ENCODE measurements around the gene CDC25A. TPM values are rescaled to one million over a fixed set of nuclear protein-coding genes. Genes with fewer than 3 reads are reported as not detected.

CDC25A gene
- total RNA-seq, 1 donor from 2014 or later, result 51.8 TPM

DNA sequence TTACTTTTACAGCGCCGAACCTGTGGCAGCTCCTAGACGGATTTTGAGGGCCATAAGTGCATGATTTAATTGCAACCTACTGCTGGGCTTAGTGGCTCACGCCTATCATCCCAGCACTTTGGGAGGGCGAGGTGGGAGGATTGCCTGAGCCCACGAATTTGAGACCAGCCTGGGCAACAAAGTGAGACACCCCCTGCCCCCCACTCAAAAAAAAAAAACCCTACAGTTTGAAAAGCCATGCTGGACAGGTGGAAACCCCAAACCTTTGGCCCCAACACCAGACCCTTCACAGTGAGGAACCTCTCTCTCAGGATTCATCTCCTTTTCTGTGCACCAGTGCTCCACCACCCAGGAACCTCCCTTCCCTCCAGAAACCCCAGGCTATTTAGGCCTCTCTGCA is 1.1 kb upstream of the CDC25A start:
- H3K9me3 ChIP-seq (ENCODE audit: low read depth), result no peaks in the 10 kb centered on the region
- H3K4me2 ChIP-seq, result no peak overlapping the region
- no peak overlapping the region for H3K27ac ChIP-seq
- no peak overlapping the region for H2AFZ ChIP-seq (replicated peaks)
- H3K4me1 ChIP-seq, result peaks cover 15% of the 10 kb centered on the region
- peak overlapping the region; percentile 46 for H3K27ac Mint-ChIP-seq
- H3K79me2 ChIP-seq (ENCODE audit: low read depth), result peaks cover 38% of the 10 kb centered on the region
- peaks cover 8% of the 10 kb centered on the region for H3K36me3 ChIP-seq
- H3K27me3 ChIP-seq, result no peaks in the 10 kb centered on the region
- peaks cover 4% of the 10 kb centered on the region for H3K27me3 Mint-ChIP-seq (ENCODE audit: insufficient read depth, low read depth)
- DNase-seq (ENCODE audit: low spot score), result no peak
- H3K36me3 Mint-ChIP-seq, result peaks cover 13% of the 10 kb centered on the region
- H3K9me3 Mint-ChIP-seq, result no peaks in the 10 kb centered on the region
- H3F3A ChIP-seq (ENCODE audit: low read depth), result peaks cover 27% of the 10 kb centered on the region
- no peak overlapping the region for H3K9ac ChIP-seq
- H3K4me1 Mint-ChIP-seq, result peaks cover 45% of the 10 kb centered on the region
- H3K4me3 ChIP-seq, result no peak overlapping the region
- H4K20me1 ChIP-seq (ENCODE audit: low read depth), result peaks cover 8% of the 10 kb centered on the region
- H3K4me3 Mint-ChIP-seq, result peak overlapping the region; percentile 95
- TF ChIP-seq EZH2 (IDR thresholded peaks at IDR 0.05) (no peak), EZH2phosphoT487 (IDR thresholded peaks at IDR 0.05) (no peak)
- TF ChIP-seq, protein P1, sequence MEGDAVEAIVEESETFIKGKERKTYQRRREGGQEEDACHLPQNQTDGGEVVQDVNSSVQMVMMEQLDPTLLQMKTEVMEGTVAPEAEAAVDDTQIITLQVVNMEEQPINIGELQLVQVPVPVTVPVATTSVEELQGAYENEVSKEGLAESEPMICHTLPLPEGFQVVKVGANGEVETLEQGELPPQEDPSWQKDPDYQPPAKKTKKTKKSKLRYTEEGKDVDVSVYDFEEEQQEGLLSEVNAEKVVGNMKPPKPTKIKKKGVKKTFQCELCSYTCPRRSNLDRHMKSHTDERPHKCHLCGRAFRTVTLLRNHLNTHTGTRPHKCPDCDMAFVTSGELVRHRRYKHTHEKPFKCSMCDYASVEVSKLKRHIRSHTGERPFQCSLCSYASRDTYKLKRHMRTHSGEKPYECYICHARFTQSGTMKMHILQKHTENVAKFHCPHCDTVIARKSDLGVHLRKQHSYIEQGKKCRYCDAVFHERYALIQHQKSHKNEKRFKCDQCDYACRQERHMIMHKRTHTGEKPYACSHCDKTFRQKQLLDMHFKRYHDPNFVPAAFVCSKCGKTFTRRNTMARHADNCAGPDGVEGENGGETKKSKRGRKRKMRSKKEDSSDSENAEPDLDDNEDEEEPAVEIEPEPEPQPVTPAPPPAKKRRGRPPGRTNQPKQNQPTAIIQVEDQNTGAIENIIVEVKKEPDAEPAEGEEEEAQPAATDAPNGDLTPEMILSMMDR (IDR thresholded peaks at IDR 0.05), result no peak

DNA sequence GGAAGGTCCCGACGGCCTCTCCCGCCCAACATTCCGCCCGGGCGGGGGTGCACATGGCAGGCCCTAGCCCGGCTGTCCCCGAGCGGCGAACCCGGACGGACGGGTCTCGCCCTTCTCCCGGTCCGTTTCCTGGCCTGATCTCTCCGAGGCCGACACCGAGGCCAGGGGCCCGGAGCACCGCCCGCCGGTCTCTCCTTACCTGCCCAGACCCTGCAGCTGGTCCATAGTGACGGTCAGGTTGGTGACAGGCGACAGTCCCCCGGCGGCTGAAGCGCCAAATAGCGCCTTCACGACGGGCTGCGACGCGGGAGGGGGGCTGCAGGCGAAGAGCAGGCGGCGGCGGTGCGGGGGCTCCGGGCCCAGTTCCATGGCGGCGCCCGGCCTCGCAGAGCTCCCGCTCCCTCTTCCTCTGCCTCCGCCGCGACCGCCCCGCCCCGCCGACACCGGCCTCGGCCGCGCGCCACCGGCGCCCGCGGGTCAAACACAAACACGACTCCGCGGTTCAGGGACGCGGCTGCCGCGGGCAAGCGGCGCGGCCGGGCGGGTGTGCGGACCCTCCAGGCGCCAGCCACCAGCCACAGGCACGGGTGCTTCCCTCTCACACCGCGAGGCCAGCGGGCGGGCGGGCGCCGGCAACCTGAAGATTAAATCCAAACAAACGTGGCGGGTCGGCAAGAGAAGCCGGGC is 495 bp downstream of the CDC25A start:
- Histone ChIP-seq H3K9me3 (ENCODE audit: low read depth) (no peaks in the 10 kb centered on the region), H3K79me2 (ENCODE audit: low read depth) (peaks cover 54% of the 10 kb centered on the region), H3K9ac (peak overlapping the region; percentile 86), H3K36me3 (peaks cover 11% of the 10 kb centered on the region), H4K20me1 (ENCODE audit: low read depth) (peaks cover 10% of the 10 kb centered on the region), H3F3A (ENCODE audit: low read depth) (peaks cover 26% of the 10 kb centered on the region), H3K4me1 (peaks cover 15% of the 10 kb centered on the region), H3K4me2 (peak overlapping the region; percentile 81), H3K27me3 (no peaks in the 10 kb centered on the region), H3K4me3 (peak overlapping the region; percentile 79), H2AFZ (replicated peaks) (peak overlapping the region; percentile 73), H3K27ac (peak overlapping the region; percentile 70)
- Mint-ChIP-seq H3K27me3 (ENCODE audit: insufficient read depth, low read depth) (peaks cover 4% of the 10 kb centered on the region), H3K4me3 (peak overlapping the region; percentile 95), H3K27ac (peak overlapping the region; percentile 93), H3K9me3 (no peaks in the 10 kb centered on the region), H3K36me3 (peaks cover 16% of the 10 kb centered on the region), H3K4me1 (peaks cover 41% of the 10 kb centered on the region)
- DNase-seq (ENCODE audit: low spot score), result no peak
- TF ChIP-seq EZH2phosphoT487 (IDR thresholded peaks at IDR 0.05), result no peak
- no peak for TF ChIP-seq EZH2 (IDR thresholded peaks at IDR 0.05)
- TF ChIP-seq, protein P1 (IDR thresholded peaks at IDR 0.05), result no peak

GRCh38 chr3:48187301-48187578 is 977 bp downstream of the CDC25A start:
- Histone ChIP-seq H3K36me3 (peaks cover 11% of the 10 kb centered on the region), H2AFZ (replicated peaks) (peak overlapping the region; percentile 73), H3K9me3 (ENCODE audit: low read depth) (no peaks in the 10 kb centered on the region), H3K4me2 (peak overlapping the region; percentile 81), H3K9ac (peak overlapping the region; percentile 86), H3K27ac (no peak overlapping the region), H4K20me1 (ENCODE audit: low read depth) (peaks cover 15% of the 10 kb centered on the region), H3K4me3 (peak overlapping the region; percentile 79), H3F3A (ENCODE audit: low read depth) (peaks cover 26% of the 10 kb centered on the region), H3K79me2 (ENCODE audit: low read depth) (peaks cover 59% of the 10 kb centered on the region), H3K27me3 (no peaks in the 10 kb centered on the region), H3K4me1 (peaks cover 20% of the 10 kb centered on the region)
- TF ChIP-seq EZH2phosphoT487 (IDR thresholded peaks at IDR 0.05), result no peak
- TF ChIP-seq EZH2 (IDR thresholded peaks at IDR 0.05), result no peak
- TF ChIP-seq, protein P1 (IDR thresholded peaks at IDR 0.05), result no peak
- peak overlapping the region; percentile 94 for H3K4me3 Mint-ChIP-seq
- H3K4me1 Mint-ChIP-seq, result peaks cover 41% of the 10 kb centered on the region
- DNase-seq (ENCODE audit: low spot score), result peak; percentile 38
- H3K27ac Mint-ChIP-seq, result peak overlapping the region; percentile 93
- peaks cover 19% of the 10 kb centered on the region for H3K36me3 Mint-ChIP-seq
- H3K27me3 Mint-ChIP-seq (ENCODE audit: insufficient read depth, low read depth), result peaks cover 4% of the 10 kb centered on the region
- no peaks in the 10 kb centered on the region for H3K9me3 Mint-ChIP-seq

Measured in neural progenitor cell (in vitro differentiated cells).